Spleen (tissue), 7 donors: ENCODE data around the gene EXPH5.

Experiments
- CTCF ChIP-seq, 11 experiments: fragments of 200-600 bp in 7 of 11; fragments of 450-650 bp in 4 of 11; sonication (generic) in 4 of 11; IDR thresholded peaks in 8 of 11; conservative IDR thresholded peaks in 3 of 11; 1 replicate in 7 of 11; 2 replicates in 4 of 11; pipeline versions ENCODE4 v1.4.0 to v1.8.0; 2016 to 2021; ENCODE audit warnings: antibody characterized with exemption in 11 of 11, inconsistent platforms in 4 of 11, mild to moderate bottlenecking in 1 of 11
- POLR2AphosphoS5 ChIP-seq, 3 donors: sonication (generic); formaldehyde crosslinking; IDR thresholded peaks; one replicate each; pipeline ENCODE4 v1.5.1; 2017; ENCODE audit warnings: antibody characterized with exemption in 3 of 3
- donor health status: DM: no; HTN: no; CAD: no; lungs with moderate emphysema.
- donor health status: DM: no; HTN: no; CAD: no.
- donor health status: DM: no; HTN: no; CAD: no.

DNA sequence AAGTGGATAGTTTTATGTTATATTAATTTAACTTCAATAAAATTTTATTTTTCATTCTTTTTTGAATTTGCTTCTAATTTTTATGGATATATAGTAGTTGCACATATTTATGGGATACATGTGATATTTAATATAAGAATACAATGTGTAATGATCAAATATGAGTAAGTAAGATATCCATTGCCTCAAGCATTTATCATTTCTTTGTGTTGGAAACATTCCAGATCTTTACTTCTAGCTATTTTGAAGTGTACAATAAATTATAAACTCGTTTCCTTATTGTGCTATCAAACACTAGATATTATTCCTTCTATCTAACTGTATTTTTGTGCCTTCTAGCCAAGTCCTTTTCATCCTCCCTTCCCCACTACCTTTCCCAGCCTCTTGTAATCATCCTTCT, 17.0 kb downstream of the EXPH5 start:
- TF ChIP-seq CTCF (IDR thresholded peaks at IDR 0.05 in 8 of 11, conservative IDR thresholded peaks at IDR 0.05 in 3 of 11) (no peak), POLR2AphosphoS5 (IDR thresholded peaks at IDR 0.05) (no peak)
